AG04449 (cell line): Measurements from ENCODE around the gene SDK2.
"Not testable (repeated sequence)": the region's sequence is repeated elsewhere in the genome, so short reads cannot be mapped to it uniquely, and the experiment has no call there.

Source experiments
- CTCF ChIA-PET: fragments of 350-600 bp; formaldehyde crosslinking; extraction: SDS; loops from one replicate; lab custom pipeline; 2021; ENCODE audit warnings: antibody characterized with exemption; lab: Yijun Ruan, JAX
- POLR2A ChIA-PET: fragments of 400-600, 350-600 bp; formaldehyde crosslinking; extraction: SDS; loops from one replicate; lab custom pipeline; 2020; ENCODE audit warnings: antibody characterized with exemption, inconsistent platforms; lab: Yijun Ruan, JAX
- DNase-seq: peaks from one replicate; pipeline ENCODE4 v3.0.0-alpha.2; 2010; ENCODE audit warnings: low read depth, low spot score
- H3K4me3 ChIP-seq: 2 replicates; pipeline ENCODE4 v1.5.1; 2011; ENCODE audit warnings: low read depth, mild to moderate bottlenecking, control low read depth, low read length
- CTCF ChIP-seq: IDR thresholded peaks from one replicate; pipeline ENCODE4 v1.5.1; 2011; ENCODE audit warnings: mild to moderate bottlenecking, moderate library complexity, low read length, control low read depth, inconsistent platforms; ENCODE audit not compliant: insufficient read depth; ENCODE audit errors: missing control alignments

The SDK2 gene

DNA sequence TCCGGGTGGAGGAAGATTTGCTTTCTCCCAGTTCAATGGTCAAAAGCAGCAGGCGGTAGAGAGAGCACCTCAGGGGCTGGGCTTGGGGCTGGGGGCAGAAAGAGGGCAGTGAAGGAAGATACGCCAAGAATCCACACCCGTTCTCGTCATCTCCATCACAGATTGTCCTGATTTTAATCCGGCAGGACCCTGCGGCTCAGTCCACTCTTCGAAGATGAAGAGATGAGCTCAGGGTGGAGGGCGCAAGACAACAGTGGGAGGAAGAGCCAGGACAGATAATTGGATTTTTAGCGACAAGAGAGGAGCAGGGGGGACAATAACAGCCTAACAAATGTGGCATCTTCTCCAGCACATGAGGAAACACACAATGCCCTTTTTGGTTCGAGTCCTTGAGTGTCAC lies 165.9 kb downstream of the SDK2 start:
- no peak for TF ChIP-seq CTCF
- DNase-seq = no peak
- POLR2A ChIA-PET = no interaction called here
- CTCF ChIA-PET = no interaction called here
- H3K4me3 ChIP-seq = no peak overlapping the region

- no peak for DNase-seq
- CTCF ChIA-PET = no interaction called here
- no peak overlapping the region for H3K4me3 ChIP-seq
- no peak for TF ChIP-seq CTCF
- POLR2A ChIA-PET = no interaction called here
These were observed 167.3 kb downstream of the SDK2 start for GRCh38 chr17:73476890-73477350.

DNA sequence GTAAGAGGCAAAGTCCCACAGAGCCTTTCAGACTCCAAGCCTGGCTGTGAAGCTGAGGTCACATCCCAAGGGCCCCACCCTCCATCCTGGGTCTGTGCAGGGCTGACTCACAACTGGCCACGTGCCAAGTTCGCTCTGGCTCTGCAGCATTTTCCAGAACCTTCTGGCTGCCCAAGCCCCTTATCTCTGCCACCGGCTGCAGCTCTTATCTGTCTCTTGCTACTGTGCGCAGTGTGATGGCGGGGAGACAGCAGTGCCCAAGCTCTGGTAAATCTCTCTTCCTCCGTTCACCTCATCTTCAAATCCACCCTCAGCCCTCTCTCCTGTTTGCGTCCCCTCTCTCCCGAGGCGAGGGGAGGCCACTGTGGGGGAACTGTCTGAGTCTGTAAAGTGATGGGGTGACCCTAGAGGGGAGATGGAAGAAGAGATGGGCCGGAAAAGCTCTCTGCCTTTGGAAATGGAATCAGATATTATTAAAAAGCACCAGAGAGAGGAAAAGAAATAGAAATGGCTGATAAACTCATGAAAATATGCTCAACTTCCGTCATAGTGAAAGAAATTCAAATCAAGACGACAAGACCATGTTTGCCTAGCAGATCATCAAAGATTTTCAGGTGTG lies 169.8 kb downstream of the SDK2 start:
- no peak for DNase-seq
- POLR2A ChIA-PET = no interaction called here
- CTCF ChIA-PET = no interaction called here
- TF ChIP-seq CTCF = no peak
- H3K4me3 ChIP-seq = no peak overlapping the region

DNA sequence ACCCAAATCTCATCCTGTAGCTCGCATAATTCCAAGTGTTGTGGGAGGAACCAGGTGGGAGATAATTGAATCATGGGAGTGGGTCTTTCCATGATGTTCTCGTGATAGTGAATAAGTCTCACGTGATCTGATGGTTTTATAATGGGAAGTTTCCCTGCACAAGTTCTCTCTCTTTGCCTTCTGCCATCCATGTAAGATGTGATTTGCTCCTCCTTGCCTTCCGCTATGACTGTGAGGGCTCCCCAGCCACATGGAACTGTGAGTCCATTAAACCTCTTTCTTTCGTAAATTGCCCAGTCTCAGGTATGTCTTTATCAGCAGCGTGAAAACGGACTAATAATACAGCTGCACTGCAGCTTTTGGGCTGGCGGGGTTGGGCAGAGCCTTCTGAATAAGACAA lies 171.5 kb downstream of the SDK2 start:
- CTCF ChIA-PET, H3K4me3 ChIP-seq, POLR2A ChIA-PET, DNase-seq: not testable (repeated sequence)

- no peak for TF ChIP-seq CTCF
- ChIA-PET POLR2A (no interaction called here), CTCF (no interaction called here)
- no peak for DNase-seq
- H3K4me3 ChIP-seq = no peak overlapping the region
These were observed 172.3 kb downstream of the SDK2 start for GRCh38 chr17:73471924-73472323.

DNA sequence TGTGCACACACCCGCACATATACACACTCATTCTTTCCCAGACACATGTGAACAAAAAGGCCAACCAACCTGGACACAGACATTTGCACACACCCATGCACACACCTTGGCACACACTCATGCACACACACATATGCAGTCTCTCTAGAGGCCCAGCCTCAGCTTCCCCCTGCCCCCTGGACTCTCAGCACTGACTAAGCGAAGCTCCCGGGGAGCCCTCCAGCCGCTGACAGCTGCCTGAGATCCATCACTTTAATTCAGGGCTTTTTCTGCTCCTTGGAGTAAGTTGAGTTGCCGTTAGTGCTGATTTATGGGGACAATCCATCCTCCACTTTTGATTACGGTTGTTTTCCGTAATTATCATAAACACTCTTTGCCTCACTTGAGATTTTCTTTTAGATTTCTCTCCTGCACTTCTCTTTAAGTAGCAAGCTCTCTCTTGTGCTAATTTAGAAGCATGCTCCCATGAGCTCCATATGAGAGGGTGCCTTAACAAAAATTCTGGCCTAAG lies 173.9 kb downstream of the SDK2 start:
- ChIA-PET POLR2A (no interaction called here), CTCF (interaction anchor here (1.0 kb wide), 1 partner anchor 41 kb away, joined by 3 read pairs; no protein-coding TSS in a partner anchor)
- no peak for TF ChIP-seq CTCF
- no peak overlapping the region for H3K4me3 ChIP-seq
- DNase-seq = no peak

- H3K4me3 ChIP-seq = no peak overlapping the region
- no peak for TF ChIP-seq CTCF
- POLR2A ChIA-PET = no interaction called here
- CTCF ChIA-PET = no interaction called here
- DNase-seq = no peak
These were observed 174.9 kb downstream of the SDK2 start for GRCh38 chr17:73469311-73469710.
